Prostate gland (tissue), 2 donors: ENCODE data around the gene TMEM232. TPM values are rescaled to one million over a fixed set of nuclear protein-coding genes. Genes with fewer than 3 reads are reported as not detected.

Experiments used
- DNase-seq: peaks from one replicate; pipeline ENCODE4 v3.0.0-alpha.2; 2019; ENCODE audit warnings: low spot score
- H3K27ac ChIP-seq, 2 donors: fragments of 200-600 bp; sonication (generic); 2 replicates each; pipeline ENCODE4 v1.5.1; 2017 to 2019
- H3K27me3 ChIP-seq: fragments of 200-600 bp; sonication (generic); replicated peaks from 2 replicates; pipeline ENCODE4 v1.5.1; 2019; ENCODE audit not compliant: insufficient read depth
- H3K36me3 ChIP-seq, 2 donors: fragments of 200-600 bp; sonication (generic); 1 replicate in 1 of 2; 2 replicates in 1 of 2; pipeline versions ENCODE4 v1.5.1 to v1.8.1; 2017 to 2019
- H3K4me1 ChIP-seq: fragments of 200-600 bp; sonication (generic); replicated peaks from 2 replicates; pipeline ENCODE4 v1.5.1; 2019
- H3K4me3 ChIP-seq, 2 donors: fragments of 200-600 bp; sonication (generic); 2 replicates each; pipeline ENCODE4 v1.5.1; 2017 to 2019
- H3K9me3 ChIP-seq: fragments of 200-600 bp; sonication (generic); 2 replicates; pipeline ENCODE4 v1.5.1; 2017
- CTCF ChIP-seq, 4 experiments: fragments of 200-600 bp in 2 of 4; fragments of 450-650 bp in 2 of 4; sonication (generic) in 2 of 4; IDR thresholded peaks; 1 replicate in 3 of 4; 2 replicates in 1 of 4; pipeline ENCODE4 v1.5.1; 2016 to 2019; ENCODE audit warnings: antibody characterized with exemption in 4 of 4, mild to moderate bottlenecking in 2 of 4, moderate library complexity in 2 of 4
- POLR2A ChIP-seq: fragments of 450-650 bp; IDR thresholded peaks from one replicate; pipeline ENCODE4 v1.6.1; 2016; ENCODE audit warnings: antibody characterized with exemption, mild to moderate bottlenecking
- POLR2AphosphoS5 ChIP-seq: sonication (generic); formaldehyde crosslinking; IDR thresholded peaks from one replicate; pipeline ENCODE4 v1.6.1; 2017; ENCODE audit warnings: antibody characterized with exemption
- WGBS: methylation state at CpG from one replicate; pipeline ENCODE4 v1.1.5; 2018; 5-methylcytosine and 5-hydroxymethylcytosine counted together
- intact Hi-C: fragments of 100-400 bp; cut with DNase I; formaldehyde crosslinking; loops from one replicate; pipeline ENCODE4 v1.14.2; 2022
- total RNA-seq, 2 donors: library from RNA; depleted of rRNA; stranded (reverse); fragments of >200 nt; gene quantifications; one replicate each; pipeline ENCODE4 v1.1.0, GENCODE V29; 2016

TMEM232 gene
- total RNA-seq, 2 donors from 2014 or later = 5.1 to 11.3 TPM

- TF ChIP-seq POLR2AphosphoS5 (no peak), CTCF (IDR thresholded peaks at IDR 0.05) (no peak), POLR2A (no peak)
- H3K4me3 ChIP-seq = no peak overlapping the region
- no peaks in the 10 kb centered on the region for H3K9me3 ChIP-seq
- intact Hi-C loops = no loop called here
- H3K4me1 ChIP-seq = no peaks in the 10 kb centered on the region
- WGBS = 86% methylated on average over 3 of the region's 3 CpGs
- H3K27ac ChIP-seq = no peak overlapping the region
- no peaks in the 10 kb centered on the region for H3K27me3 ChIP-seq
- H3K36me3 ChIP-seq = no peaks in the 10 kb centered on the region
- no peak for DNase-seq
Observed at GRCh38 chr5:110588286-110588980, 138.0 kb downstream of the TMEM232 start.

- no peaks in the 10 kb centered on the region for H3K36me3 ChIP-seq
- H3K4me1 ChIP-seq = no peaks in the 10 kb centered on the region
- H3K27ac ChIP-seq = no peak overlapping the region
- no peak for DNase-seq
- 76% methylated on average over 1 of the region's 1 CpG for WGBS
- H3K27me3 ChIP-seq = no peaks in the 10 kb centered on the region
- no peaks in the 10 kb centered on the region for H3K9me3 ChIP-seq
- intact Hi-C loops = no loop called here
- H3K4me3 ChIP-seq = no peak overlapping the region
- TF ChIP-seq POLR2A = no peak
- no peak for TF ChIP-seq POLR2AphosphoS5
- no peak for TF ChIP-seq CTCF (IDR thresholded peaks at IDR 0.05)
Observed at GRCh38 chr5:110580625-110581024, 145.8 kb downstream of the TMEM232 start.

GRCh38 chr5:110572729-110573128 lies 153.7 kb downstream of the TMEM232 start:
- TF ChIP-seq POLR2AphosphoS5 (no peak), CTCF (IDR thresholded peaks at IDR 0.05) (no peak), POLR2A (no peak)
- 100% methylated on average over 1 of the region's 1 CpG for WGBS
- H3K9me3 ChIP-seq = no peaks in the 10 kb centered on the region

GRCh38 chr5:110562191-110562590 lies 164.3 kb downstream of the TMEM232 start:
- H3K27me3 ChIP-seq = no peaks in the 10 kb centered on the region
- intact Hi-C loops = no loop called here
- DNase-seq = no peak
- H3K36me3 ChIP-seq = no peaks in the 10 kb centered on the region
- TF ChIP-seq CTCF (IDR thresholded peaks at IDR 0.05) = no peak
- TF ChIP-seq POLR2A = no peak
- no peak for TF ChIP-seq POLR2AphosphoS5
- H3K4me1 ChIP-seq = no peaks in the 10 kb centered on the region
- no peak overlapping the region for H3K27ac ChIP-seq
- no peaks in the 10 kb centered on the region for H3K9me3 ChIP-seq
- H3K4me3 ChIP-seq = no peak overlapping the region

More at GRCh38 chr5:110572729-110573128, 153.7 kb downstream of the TMEM232 start:
- Histone ChIP-seq H3K36me3 (no peaks in the 10 kb centered on the region), H3K27me3 (no peaks in the 10 kb centered on the region), H3K4me1 (no peaks in the 10 kb centered on the region), H3K27ac (no peak overlapping the region), H3K4me3 (no peak overlapping the region)
- DNase-seq = no peak
- intact Hi-C loops = no loop called here

- TF ChIP-seq POLR2AphosphoS5 (no peak), CTCF (IDR thresholded peaks at IDR 0.05) (no peak), POLR2A (no peak)
- Histone ChIP-seq H3K36me3 (no peaks in the 10 kb centered on the region), H3K4me1 (no peaks in the 10 kb centered on the region), H3K27ac (no peak overlapping the region), H3K4me3 (no peak overlapping the region), H3K27me3 (no peaks in the 10 kb centered on the region), H3K9me3 (no peaks in the 10 kb centered on the region)
- intact Hi-C loops = no loop called here
- 92% methylated on average over 1 of the region's 1 CpG for WGBS
- no peak for DNase-seq
Observed at GRCh38 chr5:110561510-110561909, 165.0 kb downstream of the TMEM232 start.
